ENCODE data around the gene NFATC1. TPM values are rescaled to one million over a fixed set of nuclear protein-coding genes. Genes with fewer than 3 reads are reported as not detected.
A peak's percentile ranks its signal among the peaks of the same experiment; 100 is the strongest.

The NFATC1 gene
- total and polyA plus RNA-seq, 3 experiments from 2014 or later = 36.7 to 46.7 (median 45.9) TPM

DNA sequence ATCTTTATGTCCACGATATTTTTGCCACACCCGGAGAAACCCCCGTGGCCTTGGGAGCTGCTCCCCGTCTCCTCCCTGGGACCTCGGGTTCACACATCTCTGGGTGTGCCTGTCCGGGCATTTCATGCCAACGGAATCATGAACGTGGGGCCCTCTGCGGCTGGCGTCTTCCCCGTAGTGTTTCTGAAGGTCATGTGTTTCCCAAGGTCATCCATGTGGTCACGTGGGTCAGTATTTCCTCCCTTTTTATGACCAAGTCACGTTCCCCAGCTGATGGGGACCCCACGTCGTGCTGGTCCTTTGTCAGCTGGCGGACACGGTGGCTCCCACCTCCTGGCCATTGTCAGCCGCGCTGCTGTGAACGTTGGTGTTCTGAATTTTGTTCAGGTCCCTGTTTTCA lies 135.7 kb downstream of the NFATC1 start:
- Mint-ChIP-seq H3K27ac (no peak overlapping the region), H3K4me3 (no peak overlapping the region), H3K9me3 (no peaks in the 10 kb centered on the region), H3K27me3 (peaks cover 0 to 6% of the 10 kb centered on the region in 2 donors), H3K36me3 (peaks cover 0 to 30% (median 5%) of the 10 kb centered on the region in 3 donors), H3K4me1 (peaks cover 0 to 3% (median 0%) of the 10 kb centered on the region in 3 donors)
- H3K4me1 ChIP-seq (ENCODE audit: insufficient read depth, low read length) = no peaks in the 10 kb centered on the region
- H3K27me3 ChIP-seq (ENCODE audit: insufficient read depth, low read length, poor library complexity, severe bottlenecking) = no peaks in the 10 kb centered on the region
- peak in 1 of 5 donors; percentile 31 for DNase-seq
- H3K36me3 ChIP-seq (ENCODE audit: insufficient read depth, low read length) = peaks cover 5% of the 10 kb centered on the region
- H3K9me3 ChIP-seq (ENCODE audit: low read length) = no peaks in the 10 kb centered on the region
- ChIA-PET CTCF (interaction anchor here (2.2 to 7.6 kb wide), 2 partner anchors 150 to 156 kb away, joined by 9 to 105 read pairs; no protein-coding TSS in a partner anchor), POLR2A (no interaction called here)
- no peak overlapping the region for H3K27ac ChIP-seq (ENCODE audit: low read depth, low read length)
- H3K4me3 ChIP-seq (ENCODE audit: low read length) = no peak overlapping the region

DNA sequence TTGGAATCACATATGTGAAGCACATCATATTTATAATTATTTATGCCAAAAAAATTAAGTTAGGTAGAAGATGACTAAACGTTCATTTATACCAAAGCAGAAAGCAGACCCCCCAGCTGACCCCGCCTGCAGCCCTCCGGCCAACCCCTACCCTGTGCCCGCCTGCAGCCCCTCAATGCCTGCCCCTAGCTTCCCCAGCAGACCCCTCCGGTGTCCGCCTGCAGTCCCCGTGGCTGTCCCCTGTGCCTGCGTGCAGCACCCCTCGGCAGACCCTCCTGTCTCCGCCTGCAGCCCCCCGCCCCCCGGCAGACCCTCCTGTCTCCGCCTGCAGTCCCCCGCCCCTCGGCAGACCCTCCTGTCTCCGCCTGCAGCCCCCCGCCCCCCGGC lies 136.2 kb downstream of the NFATC1 start:
- Mint-ChIP-seq H3K4me3 (no peak overlapping the region), H3K4me1 (peaks cover 0 to 3% (median 0%) of the 10 kb centered on the region in 3 donors), H3K27ac (no peak overlapping the region), H3K27me3 (peaks cover 0 to 7% of the 10 kb centered on the region in 2 donors), H3K9me3 (no peaks in the 10 kb centered on the region), H3K36me3 (peaks cover 0 to 30% (median 5%) of the 10 kb centered on the region in 3 donors)
- POLR2A ChIA-PET = no interaction called here
- Histone ChIP-seq H3K4me1 (ENCODE audit: insufficient read depth, low read length) (no peaks in the 10 kb centered on the region), H3K9me3 (ENCODE audit: low read length) (no peaks in the 10 kb centered on the region), H3K36me3 (ENCODE audit: insufficient read depth, low read length) (peaks cover 5% of the 10 kb centered on the region), H3K27me3 (ENCODE audit: insufficient read depth, low read length, poor library complexity, severe bottlenecking) (no peaks in the 10 kb centered on the region), H3K4me3 (ENCODE audit: low read length) (no peak overlapping the region), H3K27ac (ENCODE audit: low read depth, low read length) (no peak overlapping the region)
- CTCF ChIA-PET = interaction anchor here (2.2 to 7.6 kb wide), 2 partner anchors 150 to 157 kb away, joined by 9 to 105 read pairs; no protein-coding TSS in a partner anchor
- peak in 1 of 5 donors; percentile 22 for DNase-seq

- Histone ChIP-seq H3K4me1 (ENCODE audit: insufficient read depth, low read length) (no peaks in the 10 kb centered on the region), H3K27ac (ENCODE audit: low read depth, low read length) (no peak overlapping the region), H3K4me3 (ENCODE audit: low read length) (no peak overlapping the region), H3K9me3 (ENCODE audit: low read length) (no peaks in the 10 kb centered on the region), H3K27me3 (ENCODE audit: insufficient read depth, low read length, poor library complexity, severe bottlenecking) (no peaks in the 10 kb centered on the region), H3K36me3 (ENCODE audit: insufficient read depth, low read length) (peaks cover 5% of the 10 kb centered on the region)
- no peak overlapping the region for H3K27ac Mint-ChIP-seq
- POLR2A ChIA-PET = no interaction called here
- DNase-seq = peak in 1 of 5 donors; percentile 28
- H3K4me3 Mint-ChIP-seq = no peak overlapping the region
- peaks cover 0 to 25% (median 3%) of the 10 kb centered on the region in 3 donors for H3K36me3 Mint-ChIP-seq
- H3K4me1 Mint-ChIP-seq = peaks cover 0 to 3% (median 0%) of the 10 kb centered on the region in 3 donors
- CTCF ChIA-PET = interaction anchor here (7.6 kb wide), 1 partner anchor 151 kb away, joined by 105 read pairs; no protein-coding TSS in a partner anchor
- no peaks in the 10 kb centered on the region for H3K9me3 Mint-ChIP-seq
- peaks cover 0 to 7% of the 10 kb centered on the region in 2 donors for H3K27me3 Mint-ChIP-seq
Observed at GRCh38 chr18:79532313-79533007, 136.7 kb downstream of the NFATC1 start.

DNA sequence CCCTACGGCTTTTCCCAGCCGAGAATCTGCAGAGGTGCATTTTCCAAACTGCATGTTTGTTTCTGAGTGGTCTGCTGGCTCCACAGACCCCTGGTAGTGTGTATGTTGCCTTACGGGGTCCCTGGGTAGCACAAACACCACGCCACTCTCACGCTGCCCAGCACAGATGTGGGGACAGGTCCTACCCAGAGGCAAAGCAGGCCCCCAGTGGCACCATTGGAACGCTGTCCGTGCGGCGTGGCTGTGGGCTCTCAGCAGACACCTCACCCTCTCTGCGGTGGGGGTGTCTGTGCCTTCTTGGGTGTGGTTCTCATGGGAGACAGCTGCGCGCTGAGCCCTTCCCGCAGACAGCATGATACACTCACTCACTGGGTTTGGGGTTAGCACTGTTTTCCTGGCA lies 137.4 kb downstream of the NFATC1 start:
- peaks cover 0 to 3% (median 0%) of the 10 kb centered on the region in 3 donors for H3K4me1 Mint-ChIP-seq
- H3K36me3 ChIP-seq (ENCODE audit: insufficient read depth, low read length) = peaks cover 5% of the 10 kb centered on the region
- H3K27ac ChIP-seq (ENCODE audit: low read depth, low read length) = no peak overlapping the region
- H3K4me1 ChIP-seq (ENCODE audit: insufficient read depth, low read length) = no peaks in the 10 kb centered on the region
- H3K27ac Mint-ChIP-seq = no peak overlapping the region
- no peaks in the 10 kb centered on the region for H3K9me3 Mint-ChIP-seq
- no peak overlapping the region for H3K4me3 Mint-ChIP-seq
- peaks cover 0 to 7% of the 10 kb centered on the region in 2 donors for H3K27me3 Mint-ChIP-seq
- CTCF ChIA-PET = no interaction called here
- peak in 1 of 5 donors; percentile 21 for DNase-seq
- no peak overlapping the region for H3K4me3 ChIP-seq (ENCODE audit: low read length)
- H3K9me3 ChIP-seq (ENCODE audit: low read length) = no peaks in the 10 kb centered on the region
- H3K27me3 ChIP-seq (ENCODE audit: insufficient read depth, low read length, poor library complexity, severe bottlenecking) = no peaks in the 10 kb centered on the region
- H3K36me3 Mint-ChIP-seq = peaks cover 0 to 18% (median under 1%) of the 10 kb centered on the region in 3 donors
- POLR2A ChIA-PET = no interaction called here

- Histone ChIP-seq H3K9me3 (ENCODE audit: low read length) (no peaks in the 10 kb centered on the region), H3K4me1 (ENCODE audit: insufficient read depth, low read length) (no peaks in the 10 kb centered on the region), H3K27ac (ENCODE audit: low read depth, low read length) (no peak overlapping the region), H3K4me3 (ENCODE audit: low read length) (no peak overlapping the region), H3K27me3 (ENCODE audit: insufficient read depth, low read length, poor library complexity, severe bottlenecking) (no peaks in the 10 kb centered on the region), H3K36me3 (ENCODE audit: insufficient read depth, low read length) (peaks cover 1% of the 10 kb centered on the region)
- H3K27me3 Mint-ChIP-seq = peaks cover 0 to 7% of the 10 kb centered on the region in 2 donors
- ChIA-PET POLR2A (no interaction called here), CTCF (no interaction called here)
- peaks cover 0 to 2% (median 0%) of the 10 kb centered on the region in 3 donors for H3K4me1 Mint-ChIP-seq
- peak in 1 of 5 donors; percentile 22 for DNase-seq
- H3K9me3 Mint-ChIP-seq = no peaks in the 10 kb centered on the region
- no peak overlapping the region for H3K4me3 Mint-ChIP-seq
- H3K36me3 Mint-ChIP-seq = peaks cover 0 to 15% (median 2%) of the 10 kb centered on the region in 3 donors
- no peak overlapping the region for H3K27ac Mint-ChIP-seq
Observed at GRCh38 chr18:79533591-79533990, 137.9 kb downstream of the NFATC1 start.

DNA sequence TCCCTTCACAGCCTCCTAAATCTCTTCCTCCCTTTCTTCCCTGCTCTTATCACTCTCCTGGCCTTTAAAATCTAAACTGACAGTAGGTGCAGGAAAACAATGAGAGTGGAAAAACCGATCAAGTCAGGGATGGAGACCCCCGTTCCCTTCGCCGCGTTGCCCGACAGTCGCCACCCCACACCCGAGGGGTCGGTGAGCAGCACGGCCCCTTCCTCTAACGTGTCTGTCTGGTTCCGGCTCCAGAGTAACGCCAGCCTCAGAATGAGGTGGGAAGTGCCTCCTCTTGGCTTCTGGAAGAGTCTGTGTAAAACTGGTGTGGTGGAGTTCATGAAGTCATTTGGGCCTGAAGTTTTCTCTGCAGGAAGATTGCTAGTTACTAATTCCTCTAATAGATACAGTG lies 138.6 kb downstream of the NFATC1 start:
- no peaks in the 10 kb centered on the region for H3K36me3 ChIP-seq (ENCODE audit: insufficient read depth, low read length)
- ChIA-PET CTCF (no interaction called here), POLR2A (no interaction called here)
- no peak overlapping the region for H3K4me3 ChIP-seq (ENCODE audit: low read length)
- H3K27ac ChIP-seq (ENCODE audit: low read depth, low read length) = no peak overlapping the region
- no peaks in the 10 kb centered on the region for H3K9me3 ChIP-seq (ENCODE audit: low read length)
- H3K27ac Mint-ChIP-seq = no peak overlapping the region
- no peaks in the 10 kb centered on the region for H3K4me1 Mint-ChIP-seq
- peaks cover 0 to 7% of the 10 kb centered on the region in 2 donors for H3K27me3 Mint-ChIP-seq
- H3K36me3 Mint-ChIP-seq = peaks cover 3 to 7% (median 4%) of the 10 kb centered on the region in 3 donors
- peak in 1 of 5 donors; percentile 30 for DNase-seq
- no peaks in the 10 kb centered on the region for H3K9me3 Mint-ChIP-seq
- no peaks in the 10 kb centered on the region for H3K4me1 ChIP-seq (ENCODE audit: insufficient read depth, low read length)
- no peak overlapping the region for H3K4me3 Mint-ChIP-seq
- H3K27me3 ChIP-seq (ENCODE audit: insufficient read depth, low read length, poor library complexity, severe bottlenecking) = no peaks in the 10 kb centered on the region

DNA sequence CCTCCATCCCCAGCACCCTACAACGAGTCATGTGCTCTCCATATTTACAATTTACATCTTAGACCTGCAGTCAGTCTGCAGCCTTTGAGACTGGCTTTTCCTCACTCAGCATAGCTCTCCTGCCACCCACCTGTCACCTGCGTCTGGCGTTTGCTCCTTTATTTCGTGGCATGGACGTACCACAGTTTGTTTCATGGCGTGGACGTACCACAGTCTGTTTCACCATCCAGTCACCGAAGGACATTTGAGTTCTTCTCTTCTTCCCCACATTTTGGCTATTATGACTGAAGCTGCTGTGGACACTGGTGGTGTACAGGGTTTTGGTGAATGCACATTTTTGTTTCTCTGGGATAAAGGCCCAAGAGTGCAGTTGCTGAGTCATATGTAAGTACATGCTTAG lies 142.0 kb downstream of the NFATC1 start:
- ChIA-PET CTCF (interaction anchor here (1.8 kb wide), 1 partner anchor 158 kb away, joined by 11 read pairs; no protein-coding TSS in a partner anchor), POLR2A (no interaction called here)
- H3K4me1 ChIP-seq (ENCODE audit: insufficient read depth, low read length) = no peaks in the 10 kb centered on the region
- Mint-ChIP-seq H3K36me3 (peaks cover 0 to 10% (median 4%) of the 10 kb centered on the region in 3 donors), H3K4me3 (no peak overlapping the region), H3K9me3 (peaks cover 0 to 2% (median 0%) of the 10 kb centered on the region in 5 donors), H3K27me3 (peaks cover 0 to 8% of the 10 kb centered on the region in 2 donors), H3K4me1 (no peaks in the 10 kb centered on the region), H3K27ac (no peak overlapping the region)
- H3K36me3 ChIP-seq (ENCODE audit: insufficient read depth, low read length) = no peaks in the 10 kb centered on the region
- no peak overlapping the region for H3K4me3 ChIP-seq (ENCODE audit: low read length)
- H3K9me3 ChIP-seq (ENCODE audit: low read length) = no peaks in the 10 kb centered on the region
- DNase-seq = no peak
- no peaks in the 10 kb centered on the region for H3K27me3 ChIP-seq (ENCODE audit: insufficient read depth, low read length, poor library complexity, severe bottlenecking)
- no peak overlapping the region for H3K27ac ChIP-seq (ENCODE audit: low read depth, low read length)

- Mint-ChIP-seq H3K9me3 (peaks cover 0 to 2% (median 0%) of the 10 kb centered on the region in 5 donors), H3K4me3 (no peak overlapping the region), H3K27me3 (peaks cover 0 to 8% of the 10 kb centered on the region in 2 donors), H3K36me3 (peaks cover 0 to 10% (median 4%) of the 10 kb centered on the region in 3 donors), H3K27ac (no peak overlapping the region), H3K4me1 (no peaks in the 10 kb centered on the region)
- H3K9me3 ChIP-seq (ENCODE audit: low read length) = no peaks in the 10 kb centered on the region
- ChIA-PET POLR2A (no interaction called here), CTCF (interaction anchor here (1.1 to 1.8 kb wide), 3 partner anchors 9 to 159 kb away, joined by 3 to 11 read pairs (median 3); no protein-coding TSS in a partner anchor)
- no peak overlapping the region for H3K4me3 ChIP-seq (ENCODE audit: low read length)
- no peak overlapping the region for H3K27ac ChIP-seq (ENCODE audit: low read depth, low read length)
- no peaks in the 10 kb centered on the region for H3K4me1 ChIP-seq (ENCODE audit: insufficient read depth, low read length)
- no peak for DNase-seq
- H3K27me3 ChIP-seq (ENCODE audit: insufficient read depth, low read length, poor library complexity, severe bottlenecking) = no peaks in the 10 kb centered on the region
- H3K36me3 ChIP-seq (ENCODE audit: insufficient read depth, low read length) = no peaks in the 10 kb centered on the region
Observed at GRCh38 chr18:79538635-79539034, 142.9 kb downstream of the NFATC1 start.

All from CD8-positive, alpha-beta memory T cell (primary cell).